ENCODE data around the gene SMAP2.

GRCh38 chr1:40383095-40383487, 9.6 kb downstream of the SMAP2 start:
- TF ChIP-seq POLR2AphosphoS5 (IDR thresholded peaks at IDR 0.05; ENCODE audit: borderline replicate concordance, low read depth, low read length) (no peak), EZH2 (IDR thresholded peaks at IDR 0.05) (no peak), FOXP2 (optimal IDR thresholded peaks at IDR 0.05; ENCODE audit: control extremely low read depth, extremely low read length, insufficient read depth) (no peak)
